ENCODE measurements around the gene RASSF7.

Gene RASSF7

GRCh38 chr11:539971-540481 lies 20.7 kb upstream of the RASSF7 start:
- DNase-seq (ENCODE audit: extremely low read depth, low read depth), result no peak
- TF ChIP-seq CTCF (IDR thresholded peaks at IDR 0.05; ENCODE audit: low read depth, low read length), result no peak

- DNase-seq (ENCODE audit: extremely low read depth, low read depth), result no peak
- TF ChIP-seq CTCF (IDR thresholded peaks at IDR 0.05; ENCODE audit: low read depth, low read length), result no peak
Measured at GRCh38 chr11:540583-541432, 20.0 kb upstream of the RASSF7 start.

- DNase-seq (ENCODE audit: extremely low read depth, low read depth), result no peak
- TF ChIP-seq CTCF (IDR thresholded peaks at IDR 0.05; ENCODE audit: low read depth, low read length), result no peak
Measured at GRCh38 chr11:541433-541885, 19.3 kb upstream of the RASSF7 start.

GRCh38 chr11:544817-545166 lies 16.0 kb upstream of the RASSF7 start:
- no peak for TF ChIP-seq CTCF (IDR thresholded peaks at IDR 0.05; ENCODE audit: low read depth, low read length)
- no peak for DNase-seq (ENCODE audit: extremely low read depth, low read depth)

GRCh38 chr11:545171-545570 lies 15.6 kb upstream of the RASSF7 start:
- no peak for TF ChIP-seq CTCF (IDR thresholded peaks at IDR 0.05; ENCODE audit: low read depth, low read length)
- no peak for DNase-seq (ENCODE audit: extremely low read depth, low read depth)

GRCh38 chr11:548700-549603 lies 11.8 kb upstream of the RASSF7 start:
- DNase-seq (ENCODE audit: extremely low read depth, low read depth), result no peak
- TF ChIP-seq CTCF (IDR thresholded peaks at IDR 0.05; ENCODE audit: low read depth, low read length), result no peak

All from AG09319 (cell line).